GM10266 (cell line): Measurements from ENCODE around the gene HDC.

Source experiments
- DNase-seq: peaks from one replicate; pipeline ENCODE4 v3.0.0; 2012; ENCODE audit errors: extremely low spot score
- CTCF ChIP-seq: IDR thresholded peaks from 2 replicates; pipeline ENCODE4 v1.5.1; 2012; ENCODE audit warnings: mild to moderate bottlenecking, low read depth; ENCODE audit not compliant: control insufficient read depth, insufficient read depth; ENCODE audit errors: missing control alignments

The HDC gene

GRCh38 chr15:50256188-50257041 is 9.1 kb downstream of the HDC start:
- no peak for DNase-seq

DNA sequence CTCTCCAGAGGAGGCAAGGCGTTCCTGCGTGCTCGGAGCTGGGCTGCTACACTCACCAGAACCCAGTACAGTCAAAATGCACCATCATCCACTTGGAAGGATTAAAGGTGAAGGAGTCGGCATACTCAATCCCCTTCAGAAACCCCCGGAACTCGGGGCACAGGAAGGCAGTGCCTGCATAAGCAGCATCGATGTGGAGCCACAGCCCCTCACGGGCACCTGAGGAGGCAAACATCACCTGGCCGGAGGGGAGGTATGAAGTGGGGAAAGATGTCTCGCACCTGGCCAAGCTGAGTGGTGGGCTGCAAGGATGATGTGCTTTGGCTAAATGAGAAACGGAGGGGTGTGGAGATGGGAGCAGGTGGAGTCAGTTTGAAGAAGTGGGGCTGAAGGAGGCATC is 13.0 kb downstream of the HDC start:
- TF ChIP-seq CTCF, result no peak
- no peak for DNase-seq

More at GRCh38 chr15:50256188-50257041, 9.1 kb downstream of the HDC start:
- no peak for TF ChIP-seq CTCF

GRCh38 chr15:50251638-50252182 is 13.8 kb downstream of the HDC start:
- TF ChIP-seq CTCF, result no peak
- DNase-seq, result no peak

- no peak for TF ChIP-seq CTCF
- DNase-seq, result no peak
These were observed 14.6 kb downstream of the HDC start for GRCh38 chr15:50250760-50251394.

- DNase-seq, result no peak
- TF ChIP-seq CTCF, result no peak
These were observed 15.8 kb downstream of the HDC start for GRCh38 chr15:50249704-50250103.

GRCh38 chr15:50248994-50249582 is 16.4 kb downstream of the HDC start:
- TF ChIP-seq CTCF, result no peak
- DNase-seq, result no peak
